GM12801 (cell line): Measurements from ENCODE around the gene EGR4.

Experiments
- TF ChIP-seq, protein P1 (sequence below): IDR thresholded peaks from one replicate; pipeline ENCODE4 v1.5.1; 2011; ENCODE audit warnings: control low read depth; ENCODE audit not compliant: insufficient read length; ENCODE audit errors: extremely low read depth

EGR4 gene

GRCh38 chr2:73282924-73283544 lies 10.3 kb downstream of the EGR4 start:
- TF ChIP-seq, protein P1, sequence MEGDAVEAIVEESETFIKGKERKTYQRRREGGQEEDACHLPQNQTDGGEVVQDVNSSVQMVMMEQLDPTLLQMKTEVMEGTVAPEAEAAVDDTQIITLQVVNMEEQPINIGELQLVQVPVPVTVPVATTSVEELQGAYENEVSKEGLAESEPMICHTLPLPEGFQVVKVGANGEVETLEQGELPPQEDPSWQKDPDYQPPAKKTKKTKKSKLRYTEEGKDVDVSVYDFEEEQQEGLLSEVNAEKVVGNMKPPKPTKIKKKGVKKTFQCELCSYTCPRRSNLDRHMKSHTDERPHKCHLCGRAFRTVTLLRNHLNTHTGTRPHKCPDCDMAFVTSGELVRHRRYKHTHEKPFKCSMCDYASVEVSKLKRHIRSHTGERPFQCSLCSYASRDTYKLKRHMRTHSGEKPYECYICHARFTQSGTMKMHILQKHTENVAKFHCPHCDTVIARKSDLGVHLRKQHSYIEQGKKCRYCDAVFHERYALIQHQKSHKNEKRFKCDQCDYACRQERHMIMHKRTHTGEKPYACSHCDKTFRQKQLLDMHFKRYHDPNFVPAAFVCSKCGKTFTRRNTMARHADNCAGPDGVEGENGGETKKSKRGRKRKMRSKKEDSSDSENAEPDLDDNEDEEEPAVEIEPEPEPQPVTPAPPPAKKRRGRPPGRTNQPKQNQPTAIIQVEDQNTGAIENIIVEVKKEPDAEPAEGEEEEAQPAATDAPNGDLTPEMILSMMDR: no peak

GRCh38 chr2:73281244-73281643 lies 12.1 kb downstream of the EGR4 start:
- TF ChIP-seq, protein P1: no peak

DNA sequence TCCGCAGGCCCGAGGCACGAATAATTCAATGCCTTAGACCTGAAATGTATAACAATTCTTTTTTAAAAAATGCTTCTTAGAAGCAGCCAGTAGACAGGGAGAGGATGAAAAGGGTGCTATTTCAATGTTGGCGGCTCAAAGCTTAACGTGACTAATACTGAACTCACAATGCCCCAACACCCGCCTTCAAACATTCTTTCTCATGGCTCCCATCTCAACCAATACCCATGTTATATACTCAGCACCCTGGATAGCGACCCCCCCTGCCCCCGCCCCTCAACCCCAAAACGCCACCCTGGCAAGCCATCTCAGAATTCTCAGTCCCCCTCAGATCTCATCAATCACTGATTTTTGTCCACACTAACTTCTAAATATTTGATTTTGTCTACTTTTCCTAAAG lies 13.5 kb downstream of the EGR4 start:
- TF ChIP-seq, protein P1: no peak

DNA sequence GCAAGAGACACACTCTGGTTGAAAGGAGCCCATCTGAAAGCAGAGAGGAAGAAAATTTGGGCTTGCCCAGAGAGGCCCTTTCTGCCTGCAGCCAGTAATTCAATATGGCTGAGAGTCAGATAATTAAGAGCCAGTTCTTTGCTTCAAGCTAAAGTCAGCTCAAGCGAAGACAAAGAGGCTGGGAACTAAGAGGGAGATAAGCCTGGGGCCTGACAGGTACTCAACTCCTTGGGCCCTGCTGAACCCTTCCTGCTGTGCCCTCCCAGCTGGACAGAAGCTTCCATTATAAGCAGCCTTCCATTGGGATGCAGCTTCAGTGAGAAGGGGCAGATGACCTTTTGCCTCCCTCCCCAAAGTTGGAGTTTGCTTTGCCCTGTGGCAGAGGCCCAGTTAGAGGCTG lies 21.1 kb downstream of the EGR4 start:
- TF ChIP-seq, protein P1: no peak

DNA sequence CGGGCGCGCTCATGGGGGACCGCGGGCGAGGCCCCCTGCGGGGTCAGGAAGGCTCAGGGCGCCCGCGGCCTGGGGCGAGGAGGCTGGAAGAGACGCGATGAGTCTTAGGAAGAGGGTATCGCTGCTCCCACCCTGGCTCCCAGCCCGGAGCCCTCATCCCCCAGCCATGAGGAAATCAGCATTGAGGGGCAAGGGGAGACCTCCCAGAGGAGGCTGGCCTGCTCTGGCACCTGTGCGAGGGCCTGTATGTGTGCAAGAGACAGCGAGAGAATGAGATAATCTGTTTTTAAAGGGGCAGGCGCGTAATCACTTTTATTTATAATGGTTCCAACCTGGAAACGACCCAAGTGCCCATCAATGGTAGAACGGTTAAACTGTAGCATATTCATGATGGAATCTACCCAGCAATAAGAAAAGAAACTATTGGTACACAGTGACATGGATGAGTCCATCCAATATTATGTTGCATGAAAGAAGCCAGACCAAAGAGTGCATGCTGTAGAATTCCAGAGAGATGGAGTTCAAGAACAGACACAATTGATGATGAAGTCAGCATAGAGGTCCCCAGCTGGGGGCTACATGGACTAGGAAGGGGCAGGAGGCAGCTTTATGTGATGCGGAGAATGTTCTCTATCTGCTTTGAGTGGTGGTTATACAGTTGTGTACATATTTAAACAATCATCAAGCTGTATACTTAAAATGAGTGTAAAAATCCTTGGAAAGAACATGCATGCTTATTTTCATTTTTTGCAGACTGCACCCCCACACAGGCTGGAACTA lies 23.5 kb downstream of the EGR4 start:
- TF ChIP-seq, protein P1: no peak

DNA sequence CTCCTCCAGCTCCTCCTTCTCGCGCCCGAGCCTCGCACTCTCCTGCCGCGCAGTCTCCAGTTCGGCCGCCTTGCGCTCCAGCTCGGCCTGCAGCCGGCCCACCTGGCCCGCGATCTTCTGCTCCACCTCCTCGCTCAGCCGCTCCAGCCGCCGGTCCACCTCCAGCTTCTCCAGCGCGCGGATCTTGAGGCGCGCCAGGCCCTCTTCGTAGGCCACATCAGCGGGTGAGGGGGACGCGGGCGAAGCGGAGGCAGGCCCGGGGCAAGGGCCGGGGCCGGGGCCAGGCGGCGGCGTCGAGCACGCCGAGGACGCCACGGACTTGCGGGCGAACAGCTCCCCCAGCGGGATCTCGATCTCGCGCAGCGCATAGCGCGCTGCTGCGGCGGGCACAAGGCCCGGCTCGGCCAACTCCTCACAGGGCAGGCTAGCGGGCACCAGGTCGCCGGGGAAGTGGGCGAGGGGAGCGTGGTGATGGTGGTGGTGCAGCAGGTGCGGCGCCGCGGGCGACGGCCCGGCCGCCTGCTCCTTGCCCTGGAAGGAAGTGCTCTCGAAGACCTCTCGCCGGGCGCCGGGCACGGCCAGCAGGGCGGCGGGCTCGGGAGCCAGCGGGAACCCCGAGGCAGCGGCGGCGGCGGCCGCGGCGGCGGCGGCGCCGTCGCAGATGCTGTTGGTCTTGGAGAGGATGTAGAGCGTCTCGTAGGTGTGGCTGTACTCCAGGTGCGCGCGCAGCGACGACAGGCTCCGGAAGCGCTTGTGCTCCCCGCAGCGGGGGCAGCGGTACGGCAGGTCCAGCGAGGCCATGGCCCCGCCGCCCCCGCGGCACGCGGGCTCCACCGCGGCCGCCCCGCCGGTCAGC lies 24.3 kb downstream of the EGR4 start:
- TF ChIP-seq, protein P1: no peak

- TF ChIP-seq, protein P1: no peak
These were observed 24.9 kb downstream of the EGR4 start for GRCh38 chr2:73268366-73268829.
